Endothelial cell of umbilical vein (primary cell): Measurements from ENCODE around the gene AGFG1. TPM values are rescaled to one million over a fixed set of nuclear protein-coding genes. Genes with fewer than 3 reads are reported as not detected.
A peak's percentile ranks its signal among the peaks of the same experiment; 100 is the strongest.

ENCODE experiments used
- BruUV-seq: library from RNA; stranded (reverse); fragments of 400-500 nt; replicated peaks from 2 replicates; lab custom pipeline; 2021; lab: Mats Ljungman, UMichigan
- CTCF ChIA-PET: fragments of 300-600, 350-600 bp; sonication (Branson Sonifier 250); formaldehyde crosslinking; loops from one replicate; lab custom pipeline; 2021; ENCODE audit warnings: antibody characterized with exemption, inconsistent platforms; lab: Charles Lee
- POLR2A ChIA-PET: fragments of 300-600, 350-600 bp; sonication (Branson Sonifier 250); formaldehyde crosslinking; loops from one replicate; lab custom pipeline; 2021; ENCODE audit warnings: antibody characterized with exemption, inconsistent platforms; lab: Charles Lee
- DNase-seq: peaks from one replicate; pipeline ENCODE4 v3.0.0-alpha.2; 2011; ENCODE audit warnings: low read depth, low spot score
- FAIRE-seq: peaks from 2 replicates; lab custom pipeline; 2011; peaks lifted over from hg19 to GRCh38; lab: Jason Lieb, UNC
- H2AFZ ChIP-seq: 2 replicates; pipeline ENCODE4 v1.6.0; 2012; ENCODE audit warnings: low read depth, low read length, control low read depth, inconsistent platforms
- H3K27ac ChIP-seq: 2 replicates; pipeline ENCODE4 v1.5.1; 2011; ENCODE audit warnings: low read depth, mild to moderate bottlenecking, control low read depth, low read length, moderate library complexity; ENCODE audit not compliant: insufficient read depth
- H3K27me3 ChIP-seq, 2 experiments: 2 replicates each; pipeline versions ENCODE4 v1.6.0 to v1.6.1; 2011; ENCODE audit warnings: low read length in 2 of 2, mixed read lengths in 1 of 2; ENCODE audit not compliant: control insufficient read depth in 2 of 2, insufficient read depth in 2 of 2
- H3K36me3 ChIP-seq, 2 experiments: 2 replicates in 1 of 2; 3 replicates in 1 of 2; pipeline ENCODE4 v1.5.1; 2011; ENCODE audit warnings: low read length in 2 of 2, mild to moderate bottlenecking in 1 of 2, moderate library complexity in 1 of 2; ENCODE audit not compliant: control insufficient read depth in 2 of 2, insufficient read depth in 2 of 2; ENCODE audit errors: extremely low read depth in 1 of 2
- H3K4me1 ChIP-seq: 3 replicates; pipeline ENCODE4 v1.5.1; 2011; ENCODE audit warnings: mild to moderate bottlenecking, low read length; ENCODE audit not compliant: control insufficient read depth, insufficient read depth; ENCODE audit errors: extremely low read depth
- H3K4me2 ChIP-seq: 2 replicates; pipeline ENCODE4 v1.6.1; 2011; ENCODE audit warnings: low read length, control low read depth, mixed read lengths; ENCODE audit not compliant: insufficient read depth
- H3K4me3 ChIP-seq, 3 experiments: fragments of 200-600 bp in 1 of 3; sonication (generic), shearing (Covaris generic) in 1 of 3; replicated peaks in 1 of 3; 2 replicates each; pipeline ENCODE4 v1.5.1; 2011 to 2016; ENCODE audit warnings: control low read depth in 3 of 3, low read length in 3 of 3, mild to moderate bottlenecking in 2 of 3, inconsistent platforms in 1 of 3, low read depth in 1 of 3, moderate library complexity in 1 of 3; ENCODE audit not compliant: insufficient read depth in 1 of 3
- H3K79me2 ChIP-seq: 2 replicates; pipeline ENCODE4 v1.6.0; 2012; ENCODE audit warnings: low read length, inconsistent platforms; ENCODE audit not compliant: control insufficient read depth, insufficient read depth
- H3K9ac ChIP-seq: replicated peaks from 2 replicates; pipeline ENCODE3; 2011; ENCODE audit warnings: low read length, control low read depth; ENCODE audit not compliant: insufficient read depth; ENCODE audit errors: extremely low read depth
- H3K9me1 ChIP-seq: replicated peaks from 3 replicates; pipeline ENCODE4 v1.6.0; 2011; ENCODE audit warnings: mild to moderate bottlenecking, low read length; ENCODE audit not compliant: control insufficient read depth, insufficient read depth; ENCODE audit errors: extremely low read depth
- H3K9me3 ChIP-seq: replicated peaks from 2 replicates; pipeline ENCODE4 v1.5.1; 2012; ENCODE audit warnings: low read length, inconsistent platforms; ENCODE audit not compliant: control insufficient read depth, insufficient read depth
- H4K20me1 ChIP-seq: replicated peaks from 2 replicates; pipeline ENCODE3; 2011; ENCODE audit warnings: mild to moderate bottlenecking, low read length; ENCODE audit not compliant: control insufficient read depth, insufficient read depth; ENCODE audit errors: extremely low read depth
- CTCF ChIP-seq, 2 donors: IDR thresholded peaks; 1 replicate in 1 of 2; 2 replicates in 1 of 2; pipeline ENCODE4 v1.5.1; 2011; ENCODE audit warnings: low read length in 2 of 2, mild to moderate bottlenecking in 2 of 2, moderate library complexity in 2 of 2, control low read depth in 1 of 2, inconsistent platforms in 1 of 2, low read depth in 1 of 2; ENCODE audit not compliant: insufficient read depth in 1 of 2; ENCODE audit errors: extremely low read depth in 1 of 2
- EZH2 ChIP-seq: IDR thresholded peaks from 2 replicates; pipeline ENCODE4 v1.6.1; 2012; ENCODE audit warnings: borderline replicate concordance, low read depth, mild to moderate bottlenecking, moderate library complexity, low read length, inconsistent platforms; ENCODE audit not compliant: severe bottlenecking
- FOS ChIP-seq: IDR thresholded peaks from 2 replicates; pipeline ENCODE4 v1.6.1; 2011; ENCODE audit warnings: mild to moderate bottlenecking, low read length, moderate library complexity, borderline replicate concordance; ENCODE audit not compliant: insufficient read depth
- GATA2 ChIP-seq: IDR thresholded peaks from 2 replicates; pipeline ENCODE4 v1.7.0; 2011; ENCODE audit warnings: low read depth, mild to moderate bottlenecking, moderate library complexity, mixed read lengths, low read length; ENCODE audit not compliant: insufficient read length, insufficient read depth
- JUN ChIP-seq: IDR thresholded peaks from 2 replicates; pipeline ENCODE4 v1.6.1; 2011; ENCODE audit warnings: borderline replicate concordance, low read depth; ENCODE audit not compliant: insufficient read length, insufficient read depth
- MAX ChIP-seq: IDR thresholded peaks from 2 replicates; pipeline ENCODE4 v1.6.1; 2011; ENCODE audit not compliant: insufficient read depth, insufficient read length
- MYC ChIP-seq: IDR thresholded peaks from one replicate; pipeline ENCODE4 v1.6.1; 2011; ENCODE audit warnings: mild to moderate bottlenecking, low read depth, low read length
- POLR2A ChIP-seq: IDR thresholded peaks from 2 replicates; pipeline ENCODE4 v1.6.1; 2012; ENCODE audit warnings: low read depth, mild to moderate bottlenecking, control low read depth, low read length
- POLR2AphosphoS5 ChIP-seq: IDR thresholded peaks from 2 replicates; pipeline ENCODE4 v1.6.1; 2012; ENCODE audit warnings: low read depth, mild to moderate bottlenecking, control low read depth, low read length, moderate library complexity; ENCODE audit not compliant: insufficient read depth
- dilution Hi-C: fragments of 300-500 bp; cut with MboI; formaldehyde crosslinking; loops from one replicate; pipeline ENCODE4 v1.15.0; 2019; ENCODE audit warnings: low sequenced_read_pairs; ENCODE audit not compliant: extremely low pct_ligation_motif_present
- intact Hi-C: fragments of 100-400 bp; cut with micrococcal nuclease; formaldehyde crosslinking; loops from one replicate; pipeline ENCODE4 v1.10.0; 2022
- polyA plus RNA-seq, 4 experiments: library from polyadenylated mRNA; depleted of rRNA in 3 of 4; stranded (reverse) in 3 of 4; unstranded in 1 of 4; fragments of >200 nt; gene quantifications; 2 replicates each; pipeline versions ENCODE4 v1.2.1 to v1.2.3, GENCODE V29; 2011 to 2012; ENCODE audit warnings: missing spikeins in 1 of 4
- total RNA-seq: library from RNA; stranded (reverse); gene quantifications from 2 replicates; pipeline ENCODE4 v1.2.3, GENCODE V29; 2021

The AGFG1 gene
- total and polyA plus RNA-seq, 2 donors (not counting 3 experiments of a cell fraction or from before 2014, with no cell fraction given), result 87.9 to 106 TPM

GRCh38 chr2:227471412-227471811, 544 bp upstream of the AGFG1 start:
- Histone ChIP-seq H3K9ac (no peak overlapping the region), H3K36me3 (no peaks in the 10 kb centered on the region), H4K20me1 (peaks cover 16% of the 10 kb centered on the region), H3K9me1 (no peaks in the 10 kb centered on the region), H3K4me3 (no peak overlapping the region), H3K4me1 (peaks cover 15% of the 10 kb centered on the region), H3K79me2 (peaks cover 44% of the 10 kb centered on the region), H3K27ac (no peak overlapping the region), H3K9me3 (no peaks in the 10 kb centered on the region), H3K27me3 (no peaks in the 10 kb centered on the region), H2AFZ (no peak overlapping the region), H3K4me2 (no peak overlapping the region)
- no peak for DNase-seq
- intact Hi-C loops (loop anchor here (5.0 kb wide), 3 partner anchors 81 to 411 kb away; no protein-coding TSS in a partner anchor), dilution Hi-C loops (no loop called here)
- POLR2A ChIA-PET, result no interaction called here
- BruUV-seq, result TSS peak; percentile 45
- no peak for TF ChIP-seq MYC
- no peak for TF ChIP-seq EZH2
- no peak for TF ChIP-seq GATA2
- TF ChIP-seq POLR2A, result no peak
- no peak for TF ChIP-seq MAX
- no peak for TF ChIP-seq POLR2AphosphoS5
- TF ChIP-seq JUN, result no peak
- TF ChIP-seq CTCF (IDR thresholded peaks at IDR 0.05; ENCODE audit: extremely low read depth in 1 of 2, insufficient read depth in 1 of 2, low read depth in 1 of 2, low read length in 2 of 2), result no peak
- TF ChIP-seq FOS, result no peak
- CTCF ChIA-PET, result interaction anchor here (0.7 to 1.1 kb wide), 4 partner anchors 9 to 294 kb away, joined by 3 to 10 read pairs (median 4); no protein-coding TSS in a partner anchor
- no peak for FAIRE-seq
